ENCODE data around the gene THAP3.

- no peak for TF ChIP-seq CTCF (IDR thresholded peaks at IDR 0.05)
- no peak for TF ChIP-seq POLR2AphosphoS5 (IDR thresholded peaks at IDR 0.05)
- no peak for TF ChIP-seq POLR2A (IDR thresholded peaks at IDR 0.05)
- no peak for TF ChIP-seq EP300 (IDR thresholded peaks at IDR 0.05; ENCODE audit: low read depth)
Observed at GRCh38 chr1:6628971-6629479, 4.4 kb downstream of the THAP3 start.
